ENCODE results near the gene RAB11FIP5. TPM values are rescaled to one million over a fixed set of nuclear protein-coding genes. Genes with fewer than 3 reads are reported as not detected.

The RAB11FIP5 gene, protein sequence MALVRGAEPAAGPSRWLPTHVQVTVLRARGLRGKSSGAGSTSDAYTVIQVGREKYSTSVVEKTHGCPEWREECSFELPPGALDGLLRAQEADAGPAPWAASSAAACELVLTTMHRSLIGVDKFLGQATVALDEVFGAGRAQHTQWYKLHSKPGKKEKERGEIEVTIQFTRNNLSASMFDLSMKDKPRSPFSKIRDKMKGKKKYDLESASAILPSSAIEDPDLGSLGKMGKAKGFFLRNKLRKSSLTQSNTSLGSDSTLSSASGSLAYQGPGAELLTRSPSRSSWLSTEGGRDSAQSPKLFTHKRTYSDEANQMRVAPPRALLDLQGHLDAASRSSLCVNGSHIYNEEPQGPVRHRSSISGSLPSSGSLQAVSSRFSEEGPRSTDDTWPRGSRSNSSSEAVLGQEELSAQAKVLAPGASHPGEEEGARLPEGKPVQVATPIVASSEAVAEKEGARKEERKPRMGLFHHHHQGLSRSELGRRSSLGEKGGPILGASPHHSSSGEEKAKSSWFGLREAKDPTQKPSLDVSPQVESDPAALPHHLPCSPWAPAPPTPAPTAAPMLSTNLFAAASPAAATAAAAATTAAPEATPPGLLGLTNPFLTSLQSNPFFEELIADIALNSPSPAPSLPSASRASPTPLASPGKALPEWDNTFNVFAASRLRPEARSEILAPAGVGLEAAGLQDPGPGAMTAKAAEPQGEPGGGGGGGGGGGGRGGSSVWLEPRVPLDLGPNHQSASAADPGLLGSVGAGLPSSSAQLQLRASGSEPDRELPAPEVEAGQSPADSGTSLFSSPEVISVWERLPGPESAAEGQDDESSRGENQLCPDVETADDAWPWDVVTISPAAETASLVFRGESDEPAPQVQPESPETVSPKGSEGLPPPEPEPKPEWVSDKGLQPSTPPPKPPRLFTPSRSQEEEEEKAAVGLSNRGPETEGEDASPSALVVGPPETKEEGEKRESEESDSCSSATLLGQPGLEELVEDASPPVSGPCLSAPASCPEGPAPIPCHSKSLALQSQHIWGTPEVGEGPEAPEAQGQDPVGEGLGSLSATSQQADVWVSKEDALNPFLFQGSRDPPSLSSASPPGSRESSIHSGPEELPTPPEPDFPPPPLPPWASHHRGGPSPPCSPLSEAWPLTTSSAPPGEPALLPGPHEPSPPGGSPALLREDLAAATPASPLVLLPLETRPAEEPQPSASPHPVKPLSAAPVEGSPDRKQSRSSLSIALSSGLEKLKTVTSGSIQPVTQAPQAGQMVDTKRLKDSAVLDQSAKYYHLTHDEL (N-terminal part only)
- total RNA-seq (2021; ENCODE audit: unreplicated experiment) (20.8 TPM), Bru-seq, nascent RNA (percentile 65 among the genes with signal in this experiment), BruChase-seq, experiment 1, labeled RNA remaining after a 6-hour chase (percentile 65 among the genes with signal in this experiment), BruChase-seq, experiment 2, labeled RNA remaining after a 2-hour chase (percentile 72 among the genes with signal in this experiment)
- 21.0 and 27.0 TPM in 2 replicates for polyA plus RNA-seq (2012)
- long read RNA-seq, full-length matches to known transcripts: 7 of 38 reads
- long read RNA-seq, partial matches to known transcripts: 7 of 38 reads
- long read RNA-seq, other reads (novel, unspliced or antisense): 24 of 38 reads

- H3K4me3 ChIP-seq (replicated peaks in 1 of 2; ENCODE audit: low read depth in 1 of 2, low read length in 2 of 2): peak within 1 kb of the TSS; percentile 69 to 85
- peak within 1 kb of the TSS; percentile 33 for H2AFZ ChIP-seq (ENCODE audit: low read depth, low read length, poor library complexity, severe bottlenecking)
- ATAC-seq (peak; percentile 87), DNase-seq (ENCODE audit: low read depth, low spot score) (peak; percentile 23)
- H3K9me2 ChIP-seq (ENCODE audit: insufficient read depth): no peaks in the 10 kb centered on the region
- H3K9me3 ChIP-seq (ENCODE audit: control insufficient read depth in 1 of 2, insufficient read depth in 1 of 2, low read depth in 1 of 2, low read length in 2 of 2): no peaks in the 10 kb centered on the region
- H3K36me3 ChIP-seq (ENCODE audit: control insufficient read depth in 1 of 2, insufficient read depth in 2 of 2, low read length in 2 of 2): no peaks in the 10 kb centered on the region; a peak in 1 of 4 replicates
- POLR2A ChIA-PET: no interaction called here
- CTCF ChIA-PET: interaction anchor here (1.0 to 1.3 kb wide), 2 partner anchors 20 to 64 kb away, joined by 3 to 4 read pairs; no protein-coding TSS in a partner anchor
- H3K27me3 ChIP-seq (ENCODE audit: insufficient read depth, low read length): no peaks in the 10 kb centered on the region
- RAD21 ChIA-PET (ENCODE audit: low non-redundant PET in 1 of 2, low total read pairs in 2 of 2, uncharacterized antibody in 2 of 2, unreplicated experiment in 2 of 2): interaction anchor here in 1 of 2 experiments (1.0 kb wide), 1 partner anchor 24 kb away, joined by 3 read pairs; no protein-coding TSS in a partner anchor
- intact Hi-C loops (cut with micrococcal nuclease): no loop called here
- H3K4me2 ChIP-seq (ENCODE audit: low read length): peak within 1 kb of the TSS; percentile 95
- peak within 1 kb of the TSS; percentile 91 for H3K9ac ChIP-seq (ENCODE audit: low read length)
- H3K4me1 ChIP-seq (ENCODE audit: control insufficient read depth in 1 of 2, insufficient read depth in 2 of 2, low read length in 2 of 2): peaks cover 20 to 26% of the 10 kb centered on the region in 2 experiments
- peak within 1 kb of the TSS; percentile 91 for H3K27ac ChIP-seq (ENCODE audit: low read depth, low read length)
- H4K20me1 ChIP-seq (ENCODE audit: insufficient read depth): no peaks in the 10 kb centered on the region
- peaks cover 41% of the 10 kb centered on the region for H3K79me2 ChIP-seq (ENCODE audit: insufficient read depth, low read length)
- no TSS peak for BruUV-seq (replicated peaks)
- TF ChIP-seq POLR2A (IDR thresholded peaks at IDR 0.05; ENCODE audit: borderline replicate concordance, extremely low read depth, insufficient read depth, insufficient read length) (no peak), YY1 (IDR thresholded peaks at IDR 0.05; ENCODE audit: extremely low read depth, insufficient replicate concordance, low read depth, low read length) (no peak), CBX3 (IDR thresholded peaks at IDR 0.05; ENCODE audit: low read depth) (no peak), SRF (IDR thresholded peaks at IDR 0.05; ENCODE audit: low read depth) (no peak), RAD21 (IDR thresholded peaks at IDR 0.05; ENCODE audit: low read depth) (no peak), EZH2 (IDR thresholded peaks at IDR 0.05) (no peak), ZFX (IDR thresholded peaks at IDR 0.05) (no peak; the same call in 1 of the 2 replicates), TCF7L2 (IDR thresholded peaks at IDR 0.05; ENCODE audit: borderline replicate concordance, extremely low read depth, insufficient read depth, insufficient read length) (no peak), SP1 (IDR thresholded peaks at IDR 0.05; ENCODE audit: low read depth) (peak; percentile 35), EGR1 (IDR thresholded peaks at IDR 0.05; ENCODE audit: low read depth) (no peak)
- TF ChIP-seq, protein P1, sequence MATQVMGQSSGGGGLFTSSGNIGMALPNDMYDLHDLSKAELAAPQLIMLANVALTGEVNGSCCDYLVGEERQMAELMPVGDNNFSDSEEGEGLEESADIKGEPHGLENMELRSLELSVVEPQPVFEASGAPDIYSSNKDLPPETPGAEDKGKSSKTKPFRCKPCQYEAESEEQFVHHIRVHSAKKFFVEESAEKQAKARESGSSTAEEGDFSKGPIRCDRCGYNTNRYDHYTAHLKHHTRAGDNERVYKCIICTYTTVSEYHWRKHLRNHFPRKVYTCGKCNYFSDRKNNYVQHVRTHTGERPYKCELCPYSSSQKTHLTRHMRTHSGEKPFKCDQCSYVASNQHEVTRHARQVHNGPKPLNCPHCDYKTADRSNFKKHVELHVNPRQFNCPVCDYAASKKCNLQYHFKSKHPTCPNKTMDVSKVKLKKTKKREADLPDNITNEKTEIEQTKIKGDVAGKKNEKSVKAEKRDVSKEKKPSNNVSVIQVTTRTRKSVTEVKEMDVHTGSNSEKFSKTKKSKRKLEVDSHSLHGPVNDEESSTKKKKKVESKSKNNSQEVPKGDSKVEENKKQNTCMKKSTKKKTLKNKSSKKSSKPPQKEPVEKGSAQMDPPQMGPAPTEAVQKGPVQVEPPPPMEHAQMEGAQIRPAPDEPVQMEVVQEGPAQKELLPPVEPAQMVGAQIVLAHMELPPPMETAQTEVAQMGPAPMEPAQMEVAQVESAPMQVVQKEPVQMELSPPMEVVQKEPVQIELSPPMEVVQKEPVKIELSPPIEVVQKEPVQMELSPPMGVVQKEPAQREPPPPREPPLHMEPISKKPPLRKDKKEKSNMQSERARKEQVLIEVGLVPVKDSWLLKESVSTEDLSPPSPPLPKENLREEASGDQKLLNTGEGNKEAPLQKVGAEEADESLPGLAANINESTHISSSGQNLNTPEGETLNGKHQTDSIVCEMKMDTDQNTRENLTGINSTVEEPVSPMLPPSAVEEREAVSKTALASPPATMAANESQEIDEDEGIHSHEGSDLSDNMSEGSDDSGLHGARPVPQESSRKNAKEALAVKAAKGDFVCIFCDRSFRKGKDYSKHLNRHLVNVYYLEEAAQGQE (IDR thresholded peaks at IDR 0.05; ENCODE audit: low read depth): no peak
- TF ChIP-seq, protein P2, sequence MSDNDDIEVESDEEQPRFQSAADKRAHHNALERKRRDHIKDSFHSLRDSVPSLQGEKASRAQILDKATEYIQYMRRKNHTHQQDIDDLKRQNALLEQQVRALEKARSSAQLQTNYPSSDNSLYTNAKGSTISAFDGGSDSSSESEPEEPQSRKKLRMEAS (IDR thresholded peaks at IDR 0.05): peak; percentile 76; the same call in 1 of the 2 replicates
- TF ChIP-seq, protein P3, sequence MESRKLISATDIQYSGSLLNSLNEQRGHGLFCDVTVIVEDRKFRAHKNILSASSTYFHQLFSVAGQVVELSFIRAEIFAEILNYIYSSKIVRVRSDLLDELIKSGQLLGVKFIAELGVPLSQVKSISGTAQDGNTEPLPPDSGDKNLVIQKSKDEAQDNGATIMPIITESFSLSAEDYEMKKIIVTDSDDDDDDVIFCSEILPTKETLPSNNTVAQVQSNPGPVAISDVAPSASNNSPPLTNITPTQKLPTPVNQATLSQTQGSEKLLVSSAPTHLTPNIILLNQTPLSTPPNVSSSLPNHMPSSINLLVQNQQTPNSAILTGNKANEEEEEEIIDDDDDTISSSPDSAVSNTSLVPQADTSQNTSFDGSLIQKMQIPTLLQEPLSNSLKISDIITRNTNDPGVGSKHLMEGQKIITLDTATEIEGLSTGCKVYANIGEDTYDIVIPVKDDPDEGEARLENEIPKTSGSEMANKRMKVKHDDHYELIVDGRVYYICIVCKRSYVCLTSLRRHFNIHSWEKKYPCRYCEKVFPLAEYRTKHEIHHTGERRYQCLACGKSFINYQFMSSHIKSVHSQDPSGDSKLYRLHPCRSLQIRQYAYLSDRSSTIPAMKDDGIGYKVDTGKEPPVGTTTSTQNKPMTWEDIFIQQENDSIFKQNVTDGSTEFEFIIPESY (IDR thresholded peaks at IDR 0.05; ENCODE audit: extremely low read depth, insufficient replicate concordance, low read length): no peak
Observed at GRCh38 chr2:73112913-73113854, at the start of gene RAB11FIP5. TSS of gene RAB11FIP5 (minus strand) at chr2:73112948. CDS start at chr2:73112777, 171 bp downstream.

All from HCT116 (cell line).